Sigmoid colon (tissue), 7 donors: ENCODE measurements around the gene ATOX1. TPM values are rescaled to one million over a fixed set of nuclear protein-coding genes. Genes with fewer than 3 reads are reported as not detected.
A peak's percentile ranks its signal among the peaks of the same experiment; 100 is the strongest.

ENCODE experiments used
- DNase-seq: peaks from one replicate; pipeline ENCODE4 v3.0.0-alpha.2; 2019
- H3K27ac ChIP-seq, 4 donors: fragments of 200-600 bp; sonication (generic); one replicate each; pipeline ENCODE4 v1.5.1; 2016 to 2019; ENCODE audit warnings: mild to moderate bottlenecking in 1 of 4
- H3K27me3 ChIP-seq, 3 donors: fragments of 200-600 bp; sonication (generic); one replicate each; pipeline ENCODE4 v1.5.1; 2019; ENCODE audit warnings: mild to moderate bottlenecking in 1 of 3
- H3K36me3 ChIP-seq, 4 donors: fragments of 200-600 bp; sonication (generic); one replicate each; pipeline ENCODE4 v1.5.1; 2016 to 2019
- H3K4me1 ChIP-seq, 4 donors: fragments of 200-600 bp; sonication (generic); one replicate each; pipeline ENCODE4 v1.5.1; 2017 to 2019
- H3K4me3 ChIP-seq, 4 donors: fragments of 200-600 bp; sonication (generic); one replicate each; pipeline ENCODE4 v1.5.1; 2017 to 2019; ENCODE audit warnings: mild to moderate bottlenecking in 2 of 4, moderate library complexity in 1 of 4
- H3K9me3 ChIP-seq, 4 donors: fragments of 200-600 bp in 3 of 4; sonication (generic) in 3 of 4; one replicate each; pipeline versions ENCODE4 v1.5.1 to v1.6.1; 2013 to 2019
- EP300 ChIP-seq, 4 donors: sonication (generic); formaldehyde crosslinking; IDR thresholded peaks; one replicate each; pipeline ENCODE4 v1.6.1; 2017; ENCODE audit warnings: antibody characterized with exemption in 4 of 4
- POLR2A ChIP-seq, 2 donors: fragments of 450-650 bp; IDR thresholded peaks; one replicate each; pipeline ENCODE4 v1.6.1; 2016; ENCODE audit warnings: antibody characterized with exemption in 2 of 2, mild to moderate bottlenecking in 2 of 2, moderate library complexity in 2 of 2
- POLR2AphosphoS5 ChIP-seq, 4 donors: sonication (generic); formaldehyde crosslinking; IDR thresholded peaks; one replicate each; pipeline ENCODE4 v1.6.1; 2017; ENCODE audit warnings: antibody characterized with exemption in 4 of 4
- WGBS, 2 donors: extraction: QIAGEN DNeasy Blood & Tissue Kit; methylation state at CpG; one replicate each; pipeline ENCODE4 v1.1.7; 2013; 5-methylcytosine and 5-hydroxymethylcytosine counted together
- intact Hi-C: fragments of 100-400 bp; cut with DNase I; formaldehyde crosslinking; loops from one replicate; pipeline ENCODE4 v1.15.1; 2023
- polyA plus RNA-seq, 3 donors: library from polyadenylated mRNA; stranded (reverse); fragments of 200-250 nt; gene quantifications; one replicate each; pipeline ENCODE4 v1.2.3, GENCODE V29; 2013
- total RNA-seq, 4 donors: library from RNA; depleted of rRNA; stranded (reverse); fragments of >200 nt; gene quantifications; one replicate each; pipeline ENCODE4 v1.1.0, GENCODE V29; 2016
- TF ChIP-seq, protein P1 (sequence below), 4 experiments: fragments of 450-650 bp in 3 of 4; fragments of 200-600 bp in 1 of 4; IDR thresholded peaks; one replicate each; pipeline ENCODE4 v1.5.1; 2016 to 2019; ENCODE audit warnings: antibody characterized with exemption in 4 of 4, mild to moderate bottlenecking in 3 of 4, moderate library complexity in 2 of 4
- donor health status: healthy with polysubstance abuse.
- donor health status: Bipolar disorder and iron deficiency.
- donor health status: healthy.

Gene ATOX1, protein sequence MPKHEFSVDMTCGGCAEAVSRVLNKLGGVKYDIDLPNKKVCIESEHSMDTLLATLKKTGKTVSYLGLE
- total RNA-seq (100 to 1,000 TPM in 1 of 4 donors, 10 to 100 TPM in 3; 62.0 to 130 (median 80.4) TPM), polyA plus RNA-seq (100 to 1,000 TPM; 157 to 205 (median 162) TPM)

DNA sequence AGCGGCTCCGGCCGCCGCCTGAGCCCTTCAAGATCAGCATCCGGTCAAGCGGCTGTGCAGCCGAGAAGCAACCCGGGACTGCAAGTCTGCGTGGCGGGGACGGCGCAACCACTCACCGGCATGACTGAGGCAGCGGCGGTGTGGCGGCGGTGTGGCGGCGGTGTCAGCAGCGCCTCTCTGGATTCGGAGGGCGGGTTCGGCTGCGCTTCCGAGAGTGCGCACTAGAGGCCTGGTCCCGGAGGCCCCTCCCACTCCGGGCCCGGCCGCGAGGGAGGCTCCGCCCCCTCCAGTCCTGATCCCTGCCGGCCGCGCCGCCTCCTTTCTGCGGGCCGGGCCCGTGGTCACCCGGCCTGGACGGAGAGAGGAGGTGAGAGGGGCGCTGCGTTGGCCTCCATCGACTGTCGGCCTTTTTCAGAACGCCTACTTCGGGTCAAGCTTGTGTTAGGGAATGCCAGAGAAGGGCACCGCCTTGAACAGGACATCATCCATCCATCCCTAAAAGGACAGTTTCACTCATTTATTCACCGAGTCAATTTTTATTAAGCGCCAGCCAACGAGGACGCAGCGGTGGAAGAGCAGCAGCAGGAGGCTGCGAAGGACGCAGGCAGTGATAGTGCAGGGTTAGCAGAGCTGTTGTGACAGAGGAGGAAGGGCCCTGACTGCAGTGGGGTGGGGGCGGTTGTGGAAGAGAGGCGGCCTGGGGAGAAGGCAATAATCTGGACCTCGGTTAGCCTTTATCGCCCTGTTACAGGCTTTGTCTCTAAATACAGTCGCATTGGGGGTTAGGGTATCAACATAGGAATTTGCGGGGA is at the start of gene ATOX1:
ATOX1 (minus strand) TSS at position 202 of the 812 bp plus-strand sequence; CDS start at position 122, 80 bp downstream.
- H3K36me3 ChIP-seq: peaks cover 0 to under 1% (median 0%) of the 10 kb centered on the region in 4 donors
- DNase-seq: peak; percentile 95
- 5 to 6% methylated on average over 61 of the region's 61 CpGs for WGBS, 2 donors
- H3K4me1 ChIP-seq: peaks cover 0 to 27% (median 24%) of the 10 kb centered on the region in 4 donors
- peak within 1 kb of the TSS; percentile 84 to 94 (median 88) for H3K27ac ChIP-seq
- intact Hi-C loops: loop anchor here (1.0 kb wide), 1 partner anchor 13 kb away; the partner anchor contains the start of gene G3BP1
- no peaks in the 10 kb centered on the region for H3K27me3 ChIP-seq
- peak within 1 kb of the TSS; percentile 75 to 87 (median 80) for H3K4me3 ChIP-seq
- TF ChIP-seq EP300 (IDR thresholded peaks at IDR 0.05): no peak
- TF ChIP-seq, protein P1, sequence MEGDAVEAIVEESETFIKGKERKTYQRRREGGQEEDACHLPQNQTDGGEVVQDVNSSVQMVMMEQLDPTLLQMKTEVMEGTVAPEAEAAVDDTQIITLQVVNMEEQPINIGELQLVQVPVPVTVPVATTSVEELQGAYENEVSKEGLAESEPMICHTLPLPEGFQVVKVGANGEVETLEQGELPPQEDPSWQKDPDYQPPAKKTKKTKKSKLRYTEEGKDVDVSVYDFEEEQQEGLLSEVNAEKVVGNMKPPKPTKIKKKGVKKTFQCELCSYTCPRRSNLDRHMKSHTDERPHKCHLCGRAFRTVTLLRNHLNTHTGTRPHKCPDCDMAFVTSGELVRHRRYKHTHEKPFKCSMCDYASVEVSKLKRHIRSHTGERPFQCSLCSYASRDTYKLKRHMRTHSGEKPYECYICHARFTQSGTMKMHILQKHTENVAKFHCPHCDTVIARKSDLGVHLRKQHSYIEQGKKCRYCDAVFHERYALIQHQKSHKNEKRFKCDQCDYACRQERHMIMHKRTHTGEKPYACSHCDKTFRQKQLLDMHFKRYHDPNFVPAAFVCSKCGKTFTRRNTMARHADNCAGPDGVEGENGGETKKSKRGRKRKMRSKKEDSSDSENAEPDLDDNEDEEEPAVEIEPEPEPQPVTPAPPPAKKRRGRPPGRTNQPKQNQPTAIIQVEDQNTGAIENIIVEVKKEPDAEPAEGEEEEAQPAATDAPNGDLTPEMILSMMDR (IDR thresholded peaks at IDR 0.05): peak; percentile 19 to 38 (median 30)
- peak; percentile 87 to 96 (median 95) for TF ChIP-seq POLR2AphosphoS5 (IDR thresholded peaks at IDR 0.05)
- TF ChIP-seq POLR2A (IDR thresholded peaks at IDR 0.05): peak; percentile 87 to 89
- no peaks in the 10 kb centered on the region for H3K9me3 ChIP-seq

DNA sequence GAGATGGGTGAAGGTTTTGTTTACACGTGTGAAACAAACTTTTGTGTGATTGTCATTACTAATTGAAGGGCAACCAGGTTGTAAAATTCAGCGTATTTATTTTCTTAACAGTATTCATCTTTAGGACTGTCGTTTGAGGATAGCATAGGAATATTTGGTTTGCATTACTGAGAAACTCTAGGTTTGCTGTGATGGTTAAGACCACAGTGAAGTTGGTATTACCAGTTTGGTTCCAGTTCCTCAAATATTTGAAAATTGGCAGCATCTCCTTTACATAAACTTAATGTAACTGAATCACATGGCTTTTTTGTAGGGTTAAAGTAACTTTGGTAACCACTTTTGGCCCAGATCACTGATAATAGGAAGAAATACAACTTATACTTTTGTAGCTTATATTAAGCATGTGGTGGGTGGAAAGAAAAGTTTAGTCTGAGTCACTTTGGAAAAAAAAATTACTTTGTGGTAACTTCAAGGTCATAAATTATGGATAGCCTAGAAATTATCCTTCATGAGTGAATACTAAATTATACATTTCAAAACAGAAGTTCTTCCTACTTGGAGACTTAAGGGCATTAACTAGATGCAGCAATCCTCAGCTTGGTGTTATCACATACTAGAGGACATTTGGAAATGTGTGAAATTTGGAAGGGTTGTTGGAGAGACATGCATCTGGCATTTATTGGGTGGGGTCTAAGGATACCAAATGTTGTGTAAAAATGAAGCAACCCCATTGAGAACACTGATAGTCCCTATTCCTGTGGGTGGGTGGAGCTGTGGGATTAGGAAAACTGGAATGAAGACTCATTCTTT is 47.2 kb upstream of the ATOX1 start:
- H3K36me3 ChIP-seq: peaks cover 10 to 70% (median 27%) of the 10 kb centered on the region in 4 donors
- 91 to 92% methylated on average over 3 of the region's 3 CpGs for WGBS, 2 donors

DNA sequence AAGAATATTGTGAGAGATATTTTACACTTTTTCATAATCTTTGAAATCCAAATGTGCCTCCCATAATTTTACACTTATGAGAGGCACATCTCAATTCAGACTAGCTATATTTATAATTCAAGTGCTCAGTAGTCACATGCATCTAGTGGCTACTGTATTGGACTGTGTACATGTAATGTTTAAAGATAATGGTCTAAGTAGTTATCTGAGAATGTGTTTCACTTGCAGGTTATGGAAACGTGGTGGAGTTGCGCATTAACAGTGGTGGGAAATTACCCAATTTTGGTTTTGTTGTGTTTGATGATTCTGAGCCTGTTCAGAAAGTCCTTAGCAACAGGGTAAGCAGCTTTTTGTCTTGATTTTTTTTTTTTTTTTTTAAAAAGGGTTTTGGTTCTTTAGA is 42.1 kb upstream of the ATOX1 start:
- Histone ChIP-seq H3K4me1 (peaks cover 0 to 2% (median 0%) of the 10 kb centered on the region in 4 donors), H3K27ac (no peak overlapping the region), H3K9me3 (no peaks in the 10 kb centered on the region), H3K27me3 (no peaks in the 10 kb centered on the region), H3K36me3 (peaks cover 29 to 99% (median 58%) of the 10 kb centered on the region in 4 donors), H3K4me3 (no peak overlapping the region)
- DNase-seq: no peak
- intact Hi-C loops: no loop called here
- 81 to 82% methylated on average over 2 of the region's 2 CpGs for WGBS, 2 donors
- TF ChIP-seq POLR2AphosphoS5 (IDR thresholded peaks at IDR 0.05): no peak
- TF ChIP-seq, protein P1 (IDR thresholded peaks at IDR 0.05): no peak
- no peak for TF ChIP-seq POLR2A (IDR thresholded peaks at IDR 0.05)
- TF ChIP-seq EP300 (IDR thresholded peaks at IDR 0.05): no peak

More for the DNA sequence above, 47.2 kb upstream of the ATOX1 start:
- no peak for DNase-seq
- Histone ChIP-seq H3K9me3 (no peaks in the 10 kb centered on the region), H3K27me3 (no peaks in the 10 kb centered on the region), H3K4me3 (no peak overlapping the region), H3K4me1 (peaks cover 0 to 24% (median 9%) of the 10 kb centered on the region in 4 donors), H3K27ac (peak overlapping the region in 1 of 4 donors; percentile 8)
- intact Hi-C loops: no loop called here
- TF ChIP-seq EP300 (IDR thresholded peaks at IDR 0.05) (no peak), POLR2A (IDR thresholded peaks at IDR 0.05) (no peak), POLR2AphosphoS5 (IDR thresholded peaks at IDR 0.05) (peak in 1 of 4 donors; percentile 25)
- TF ChIP-seq, protein P1 (IDR thresholded peaks at IDR 0.05): no peak

DNA sequence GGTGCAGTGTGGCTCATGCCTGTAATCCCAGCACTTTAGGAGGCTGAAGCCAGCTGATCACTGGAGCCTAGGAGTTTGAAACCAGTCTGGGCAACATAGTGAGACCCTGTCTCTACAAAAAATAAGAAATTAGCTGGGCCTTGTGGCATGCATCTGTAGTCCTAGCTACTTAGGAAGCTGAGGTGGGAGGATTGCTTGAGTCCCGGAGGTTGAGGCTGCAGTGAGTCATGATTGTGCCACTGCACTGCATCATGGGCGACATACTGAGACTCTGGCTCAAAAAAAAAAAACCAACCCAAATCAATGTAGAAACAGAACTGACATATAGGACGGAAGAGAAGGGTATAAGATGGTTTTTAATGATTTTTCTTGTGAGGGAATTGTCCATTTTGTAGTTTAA is 41.0 kb upstream of the ATOX1 start:
- Histone ChIP-seq H3K9me3 (no peaks in the 10 kb centered on the region), H3K36me3 (peaks cover 32 to 99% (median 66%) of the 10 kb centered on the region in 4 donors), H3K4me3 (no peak overlapping the region), H3K27ac (no peak overlapping the region), H3K27me3 (no peaks in the 10 kb centered on the region), H3K4me1 (no peaks in the 10 kb centered on the region)
- WGBS, 2 donors: 84 to 88% methylated on average over 3 of the region's 3 CpGs
- DNase-seq: no peak
- TF ChIP-seq POLR2AphosphoS5 (IDR thresholded peaks at IDR 0.05) (no peak), POLR2A (IDR thresholded peaks at IDR 0.05) (no peak)
- TF ChIP-seq, protein P1 (IDR thresholded peaks at IDR 0.05): no peak
- intact Hi-C loops: no loop called here
